Measurements from ENCODE around the gene COG7. TPM values are rescaled to one million over a fixed set of nuclear protein-coding genes. Genes with fewer than 3 reads are reported as not detected.

The COG7 gene
- total and polyA plus RNA-seq, 2 donors (not counting 3 experiments of a cell fraction or from before 2014, with no cell fraction given) = 24.1 to 42.0 TPM

DNA sequence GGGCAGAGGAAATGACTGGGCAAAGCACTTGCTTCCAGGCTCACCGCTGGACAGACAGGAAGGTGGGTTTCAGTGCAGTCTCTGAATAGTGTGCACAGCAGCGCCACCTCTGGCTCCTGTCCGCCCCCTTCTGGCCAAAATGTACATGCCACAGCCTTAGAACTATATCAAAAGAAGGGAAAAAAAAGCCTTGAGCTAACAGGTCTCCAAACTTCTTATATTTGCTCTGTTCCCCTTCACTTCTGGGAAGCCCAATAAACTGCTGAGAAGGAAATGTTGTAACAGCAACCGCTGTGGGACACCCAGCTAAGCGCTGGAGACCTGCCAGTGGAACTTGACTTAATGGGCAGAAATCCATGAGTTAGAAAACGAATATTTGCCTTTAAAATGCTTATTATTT, 17.5 kb downstream of the COG7 start:
- Histone ChIP-seq H3K9ac (replicated peaks; ENCODE audit: extremely low read depth, insufficient read depth, low read length) (no peak overlapping the region), H3K9me3 (replicated peaks; ENCODE audit: control insufficient read depth, insufficient read depth, low read length) (no peaks in the 10 kb centered on the region), H3K4me3 (replicated peaks in 1 of 3; ENCODE audit: insufficient read depth in 1 of 3, low read depth in 1 of 3, low read length in 3 of 3) (no peak overlapping the region), H3K27ac (ENCODE audit: insufficient read depth, low read depth, low read length) (no peak overlapping the region), H3K4me2 (ENCODE audit: insufficient read depth, low read length) (no peak overlapping the region), H4K20me1 (replicated peaks; ENCODE audit: control insufficient read depth, extremely low read depth, insufficient read depth, low read length) (no peaks in the 10 kb centered on the region), H3K79me2 (ENCODE audit: control insufficient read depth, insufficient read depth, low read length) (no peaks in the 10 kb centered on the region), H3K27me3 (ENCODE audit: control insufficient read depth in 2 of 2, insufficient read depth in 2 of 2, low read length in 2 of 2) (no peaks in the 10 kb centered on the region), H2AFZ (ENCODE audit: low read depth, low read length) (no peak overlapping the region), H3K9me1 (replicated peaks; ENCODE audit: control insufficient read depth, extremely low read depth, insufficient read depth, low read length) (no peaks in the 10 kb centered on the region), H3K36me3 (ENCODE audit: control insufficient read depth in 2 of 2, extremely low read depth in 1 of 2, insufficient read depth in 2 of 2, low read length in 2 of 2) (peaks cover 8 to 10% of the 10 kb centered on the region in 2 experiments), H3K4me1 (ENCODE audit: control insufficient read depth, extremely low read depth, insufficient read depth, low read length) (no peaks in the 10 kb centered on the region)
- TF ChIP-seq POLR2AphosphoS5 (IDR thresholded peaks at IDR 0.05; ENCODE audit: insufficient read depth, low read depth, low read length) (no peak), FOS (IDR thresholded peaks at IDR 0.05; ENCODE audit: borderline replicate concordance, insufficient read depth, low read length) (no peak), GATA2 (IDR thresholded peaks at IDR 0.05; ENCODE audit: insufficient read depth, insufficient read length, low read depth, low read length) (no peak), JUN (IDR thresholded peaks at IDR 0.05; ENCODE audit: borderline replicate concordance, insufficient read depth, insufficient read length, low read depth) (no peak), MAX (IDR thresholded peaks at IDR 0.05; ENCODE audit: insufficient read depth, insufficient read length) (no peak)
- TF ChIP-seq, protein P1, sequence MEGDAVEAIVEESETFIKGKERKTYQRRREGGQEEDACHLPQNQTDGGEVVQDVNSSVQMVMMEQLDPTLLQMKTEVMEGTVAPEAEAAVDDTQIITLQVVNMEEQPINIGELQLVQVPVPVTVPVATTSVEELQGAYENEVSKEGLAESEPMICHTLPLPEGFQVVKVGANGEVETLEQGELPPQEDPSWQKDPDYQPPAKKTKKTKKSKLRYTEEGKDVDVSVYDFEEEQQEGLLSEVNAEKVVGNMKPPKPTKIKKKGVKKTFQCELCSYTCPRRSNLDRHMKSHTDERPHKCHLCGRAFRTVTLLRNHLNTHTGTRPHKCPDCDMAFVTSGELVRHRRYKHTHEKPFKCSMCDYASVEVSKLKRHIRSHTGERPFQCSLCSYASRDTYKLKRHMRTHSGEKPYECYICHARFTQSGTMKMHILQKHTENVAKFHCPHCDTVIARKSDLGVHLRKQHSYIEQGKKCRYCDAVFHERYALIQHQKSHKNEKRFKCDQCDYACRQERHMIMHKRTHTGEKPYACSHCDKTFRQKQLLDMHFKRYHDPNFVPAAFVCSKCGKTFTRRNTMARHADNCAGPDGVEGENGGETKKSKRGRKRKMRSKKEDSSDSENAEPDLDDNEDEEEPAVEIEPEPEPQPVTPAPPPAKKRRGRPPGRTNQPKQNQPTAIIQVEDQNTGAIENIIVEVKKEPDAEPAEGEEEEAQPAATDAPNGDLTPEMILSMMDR (IDR thresholded peaks at IDR 0.05; ENCODE audit: extremely low read depth in 1 of 2, insufficient read depth in 1 of 2, low read depth in 1 of 2, low read length in 2 of 2) = peak; percentile 89 to 96
- intact Hi-C loops (cut with micrococcal nuclease) = loop anchor here (2.0 kb wide), 2 partner anchors 139 to 375 kb away; no protein-coding TSS in a partner anchor
- ChIA-PET CTCF (interaction anchor here (0.6 to 7.3 kb wide), 90 partner anchors 10 to 618 kb away, joined by 3 to 371 read pairs (median 5); partner anchors contain the start of genes COG7, GGA2, SCNN1G and UBFD1), POLR2A (interaction anchor here (0.6 to 1.5 kb wide), 2 partner anchors 12 to 500 kb away, joined by 3 to 4 read pairs; no protein-coding TSS in a partner anchor)
- BruUV-seq (replicated peaks) = no TSS peak
- dilution Hi-C loops (cut with MboI; ENCODE audit: extremely low pct_ligation_motif_present, low sequenced_read_pairs) = no loop called here
- DNase-seq (ENCODE audit: low read depth, low spot score) (peak; percentile 81), FAIRE-seq (peak; percentile 62)
